ENCODE results near the gene P2RX2.

P2RX2 gene

DNA sequence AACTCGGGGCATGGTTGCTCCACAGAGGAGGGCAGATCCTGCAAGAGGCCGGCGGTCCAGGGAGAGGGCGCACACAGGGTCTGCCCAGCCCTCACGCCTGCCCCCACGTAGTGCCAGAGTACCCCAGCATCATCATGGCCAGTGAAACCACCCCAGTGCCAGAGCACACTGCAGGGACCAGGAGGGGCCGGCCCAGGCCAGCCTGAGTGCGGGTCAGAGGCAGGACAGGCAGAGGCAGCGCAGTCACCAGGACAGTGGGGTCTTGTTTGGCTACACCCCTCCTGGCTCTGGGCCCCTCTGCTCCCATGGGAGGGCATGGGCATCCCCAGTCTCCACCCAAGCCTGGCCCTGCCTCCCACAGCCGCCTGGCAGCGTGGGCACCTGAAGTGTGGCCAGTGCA, 42.9 kb upstream of the P2RX2 start:
- TF ChIP-seq TAF1 (IDR thresholded peaks at IDR 0.05; ENCODE audit: low read depth) (no peak), TCF12 (IDR thresholded peaks at IDR 0.05; ENCODE audit: low read depth) (no peak), EGR1 (IDR thresholded peaks at IDR 0.05) (no peak), ZBTB7A (IDR thresholded peaks at IDR 0.05; ENCODE audit: low read depth) (no peak), FOXM1 (IDR thresholded peaks at IDR 0.05; ENCODE audit: borderline replicate concordance, low read depth) (no peak), TEAD4 (IDR thresholded peaks at IDR 0.05) (no peak), YY1 (IDR thresholded peaks at IDR 0.05; ENCODE audit: low read depth) (no peak), NFIC (IDR thresholded peaks at IDR 0.05) (no peak)
- TF ChIP-seq, protein P1, sequence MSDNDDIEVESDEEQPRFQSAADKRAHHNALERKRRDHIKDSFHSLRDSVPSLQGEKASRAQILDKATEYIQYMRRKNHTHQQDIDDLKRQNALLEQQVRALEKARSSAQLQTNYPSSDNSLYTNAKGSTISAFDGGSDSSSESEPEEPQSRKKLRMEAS (IDR thresholded peaks at IDR 0.05), result no peak
- TF ChIP-seq, protein P2, sequence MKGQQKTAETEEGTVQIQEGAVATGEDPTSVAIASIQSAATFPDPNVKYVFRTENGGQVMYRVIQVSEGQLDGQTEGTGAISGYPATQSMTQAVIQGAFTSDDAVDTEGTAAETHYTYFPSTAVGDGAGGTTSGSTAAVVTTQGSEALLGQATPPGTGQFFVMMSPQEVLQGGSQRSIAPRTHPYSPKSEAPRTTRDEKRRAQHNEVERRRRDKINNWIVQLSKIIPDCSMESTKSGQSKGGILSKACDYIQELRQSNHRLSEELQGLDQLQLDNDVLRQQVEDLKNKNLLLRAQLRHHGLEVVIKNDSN (IDR thresholded peaks at IDR 0.05), result no peak
- TF ChIP-seq, protein P3, sequence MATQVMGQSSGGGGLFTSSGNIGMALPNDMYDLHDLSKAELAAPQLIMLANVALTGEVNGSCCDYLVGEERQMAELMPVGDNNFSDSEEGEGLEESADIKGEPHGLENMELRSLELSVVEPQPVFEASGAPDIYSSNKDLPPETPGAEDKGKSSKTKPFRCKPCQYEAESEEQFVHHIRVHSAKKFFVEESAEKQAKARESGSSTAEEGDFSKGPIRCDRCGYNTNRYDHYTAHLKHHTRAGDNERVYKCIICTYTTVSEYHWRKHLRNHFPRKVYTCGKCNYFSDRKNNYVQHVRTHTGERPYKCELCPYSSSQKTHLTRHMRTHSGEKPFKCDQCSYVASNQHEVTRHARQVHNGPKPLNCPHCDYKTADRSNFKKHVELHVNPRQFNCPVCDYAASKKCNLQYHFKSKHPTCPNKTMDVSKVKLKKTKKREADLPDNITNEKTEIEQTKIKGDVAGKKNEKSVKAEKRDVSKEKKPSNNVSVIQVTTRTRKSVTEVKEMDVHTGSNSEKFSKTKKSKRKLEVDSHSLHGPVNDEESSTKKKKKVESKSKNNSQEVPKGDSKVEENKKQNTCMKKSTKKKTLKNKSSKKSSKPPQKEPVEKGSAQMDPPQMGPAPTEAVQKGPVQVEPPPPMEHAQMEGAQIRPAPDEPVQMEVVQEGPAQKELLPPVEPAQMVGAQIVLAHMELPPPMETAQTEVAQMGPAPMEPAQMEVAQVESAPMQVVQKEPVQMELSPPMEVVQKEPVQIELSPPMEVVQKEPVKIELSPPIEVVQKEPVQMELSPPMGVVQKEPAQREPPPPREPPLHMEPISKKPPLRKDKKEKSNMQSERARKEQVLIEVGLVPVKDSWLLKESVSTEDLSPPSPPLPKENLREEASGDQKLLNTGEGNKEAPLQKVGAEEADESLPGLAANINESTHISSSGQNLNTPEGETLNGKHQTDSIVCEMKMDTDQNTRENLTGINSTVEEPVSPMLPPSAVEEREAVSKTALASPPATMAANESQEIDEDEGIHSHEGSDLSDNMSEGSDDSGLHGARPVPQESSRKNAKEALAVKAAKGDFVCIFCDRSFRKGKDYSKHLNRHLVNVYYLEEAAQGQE (IDR thresholded peaks at IDR 0.05; ENCODE audit: low read depth), result no peak

DNA sequence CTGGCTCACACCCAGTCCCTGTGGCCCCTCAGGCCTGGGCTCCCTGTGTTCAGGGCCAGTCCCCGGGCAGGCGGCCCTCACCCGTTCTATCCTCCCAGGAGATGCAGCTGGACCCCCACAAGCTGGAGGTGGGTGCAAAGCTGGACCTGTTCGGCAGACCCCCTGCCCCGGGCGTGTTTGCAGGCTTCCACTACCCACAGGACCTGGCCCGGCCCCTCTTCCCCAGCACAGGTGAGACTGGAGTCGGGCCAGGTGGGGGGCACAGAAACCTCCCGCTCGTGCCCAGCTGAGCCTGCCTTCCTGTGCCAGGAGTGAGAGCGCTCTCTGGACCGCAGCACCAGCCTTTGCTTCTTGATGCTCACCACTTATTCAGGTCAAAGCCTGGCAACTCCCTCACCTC, 41.9 kb upstream of the P2RX2 start:
- no peak for TF ChIP-seq RAD21 (IDR thresholded peaks at IDR 0.05; ENCODE audit: low read depth)
- TF ChIP-seq TAF1 (IDR thresholded peaks at IDR 0.05; ENCODE audit: low read depth), result no peak
- no peak for TF ChIP-seq EP300 (IDR thresholded peaks at IDR 0.05; ENCODE audit: borderline replicate concordance)
- no peak for TF ChIP-seq EGR1 (IDR thresholded peaks at IDR 0.05)
- TF ChIP-seq CEBPB (IDR thresholded peaks at IDR 0.05), result no peak
- no peak for TF ChIP-seq ZBTB7A (IDR thresholded peaks at IDR 0.05; ENCODE audit: low read depth)
- no peak for TF ChIP-seq CREB1 (IDR thresholded peaks at IDR 0.05; ENCODE audit: low read depth)
- TF ChIP-seq, protein P3 (IDR thresholded peaks at IDR 0.05; ENCODE audit: low read depth), result no peak
- TF ChIP-seq TEAD4 (IDR thresholded peaks at IDR 0.05), result no peak
- TF ChIP-seq TCF12 (IDR thresholded peaks at IDR 0.05; ENCODE audit: low read depth), result no peak
- TF ChIP-seq YY1 (IDR thresholded peaks at IDR 0.05; ENCODE audit: low read depth), result no peak
- TF ChIP-seq FOXM1 (IDR thresholded peaks at IDR 0.05; ENCODE audit: borderline replicate concordance, low read depth), result no peak
- TF ChIP-seq, protein P2 (IDR thresholded peaks at IDR 0.05), result no peak
- TF ChIP-seq NFIC (IDR thresholded peaks at IDR 0.05), result no peak
- TF ChIP-seq, protein P1 (IDR thresholded peaks at IDR 0.05), result no peak

DNA sequence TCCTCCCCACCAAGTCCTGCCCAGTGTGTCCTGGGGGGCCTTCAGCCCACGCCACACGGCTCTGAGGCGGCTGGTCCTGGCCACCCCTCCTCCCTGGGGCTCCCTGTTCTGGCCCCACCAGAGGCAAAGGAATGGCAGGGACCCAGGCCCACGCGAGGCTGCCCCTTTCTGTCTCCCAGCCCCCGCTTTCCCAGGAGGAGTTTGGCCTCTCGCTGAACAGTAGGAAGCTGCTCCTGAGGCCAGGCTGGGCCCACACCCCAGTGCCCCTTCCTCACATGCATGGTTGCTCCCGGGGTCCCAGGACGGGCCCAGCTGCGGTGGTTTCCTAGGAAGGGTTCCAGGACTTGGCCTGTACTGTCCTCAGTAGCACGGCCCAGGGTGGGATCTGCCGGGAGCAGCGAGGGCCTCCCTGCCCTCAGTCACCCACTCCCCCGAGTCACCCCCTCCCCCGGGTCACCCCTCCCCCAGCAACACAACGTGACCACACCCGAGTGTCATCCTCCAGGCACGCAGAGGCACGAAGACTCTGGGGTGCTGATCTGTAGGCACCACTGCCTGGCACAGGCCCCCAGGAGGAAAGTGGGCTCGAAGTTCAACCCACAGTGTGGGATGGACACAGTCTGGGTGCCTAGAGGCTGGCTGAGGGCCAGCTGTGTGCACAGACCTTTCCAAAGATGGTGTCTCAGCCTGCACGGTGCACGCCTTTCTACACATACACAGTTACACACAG, 41.2 kb upstream of the P2RX2 start:
- TF ChIP-seq, protein P2 (IDR thresholded peaks at IDR 0.05), result no peak
- TF ChIP-seq, protein P1 (IDR thresholded peaks at IDR 0.05), result no peak
- TF ChIP-seq EGR1 (IDR thresholded peaks at IDR 0.05), result no peak
- no peak for TF ChIP-seq CEBPB (IDR thresholded peaks at IDR 0.05)
- TF ChIP-seq EP300 (IDR thresholded peaks at IDR 0.05; ENCODE audit: borderline replicate concordance), result no peak
- no peak for TF ChIP-seq ZBTB7A (IDR thresholded peaks at IDR 0.05; ENCODE audit: low read depth)
- TF ChIP-seq, protein P3 (IDR thresholded peaks at IDR 0.05; ENCODE audit: low read depth), result no peak
- TF ChIP-seq YY1 (IDR thresholded peaks at IDR 0.05; ENCODE audit: low read depth), result no peak
- TF ChIP-seq TAF1 (IDR thresholded peaks at IDR 0.05; ENCODE audit: low read depth), result no peak
- no peak for TF ChIP-seq NFIC (IDR thresholded peaks at IDR 0.05)

Measured in Ishikawa (cell line).